Measurements from ENCODE around the gene ARHGAP4.

Gene ARHGAP4

DNA sequence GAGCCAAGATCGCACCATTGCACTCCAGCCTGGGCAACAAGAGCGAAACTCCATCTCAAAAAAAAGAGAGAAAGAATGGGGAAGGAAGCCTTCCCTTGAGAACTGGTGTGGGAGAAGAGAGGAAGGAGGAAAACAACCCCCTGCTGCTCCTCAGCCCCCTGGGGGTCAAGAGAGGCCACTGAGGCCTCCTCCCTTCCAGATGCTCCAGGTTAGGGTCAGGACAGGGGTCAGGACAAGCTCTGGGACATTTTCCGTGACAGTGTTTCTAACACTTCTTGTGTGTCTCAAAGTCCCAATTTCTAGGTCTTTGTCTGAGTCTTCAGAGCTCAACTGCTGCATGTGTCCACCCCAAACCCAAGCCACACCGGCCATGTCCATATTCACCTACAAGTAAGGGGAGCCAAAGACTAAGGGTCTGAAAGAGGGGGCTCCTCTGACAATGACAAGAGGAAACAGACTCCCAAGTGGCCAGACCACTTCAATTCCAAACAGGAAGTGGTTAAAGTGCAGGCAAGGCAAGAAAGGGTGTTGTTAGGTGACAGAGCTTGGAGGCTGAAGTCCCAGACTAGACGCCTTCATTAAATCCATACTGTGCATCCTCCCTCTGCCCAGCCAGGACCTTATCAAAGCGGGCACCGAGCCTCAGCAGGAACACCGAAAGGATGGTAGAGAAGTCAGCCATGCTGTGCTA lies 48.3 kb downstream of the ARHGAP4 start:
- DNase-seq, result no peak

DNA sequence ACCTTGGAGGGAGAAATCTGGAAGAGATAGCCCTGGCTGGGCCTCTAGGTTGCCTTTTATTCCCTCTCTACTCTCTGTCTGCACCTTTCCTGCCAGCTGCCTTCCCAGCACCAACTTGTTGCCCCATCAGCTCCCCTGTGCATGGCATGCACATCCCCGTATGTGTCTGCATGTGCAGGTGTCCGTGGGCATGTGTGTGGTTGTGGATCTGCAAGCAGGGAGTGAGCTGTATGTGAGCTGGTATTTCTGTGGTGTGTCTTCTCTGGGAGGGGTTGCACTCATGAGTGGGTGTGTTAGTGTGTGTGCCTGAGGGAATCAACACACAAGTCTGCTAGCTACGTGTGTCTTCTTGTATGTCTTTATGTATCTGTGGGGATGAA lies 50.0 kb downstream of the ARHGAP4 start:
- DNase-seq, result no peak

- peak; percentile 80 for DNase-seq
Measured at GRCh38 chrX:153875391-153876111, 50.5 kb downstream of the ARHGAP4 start.

DNA sequence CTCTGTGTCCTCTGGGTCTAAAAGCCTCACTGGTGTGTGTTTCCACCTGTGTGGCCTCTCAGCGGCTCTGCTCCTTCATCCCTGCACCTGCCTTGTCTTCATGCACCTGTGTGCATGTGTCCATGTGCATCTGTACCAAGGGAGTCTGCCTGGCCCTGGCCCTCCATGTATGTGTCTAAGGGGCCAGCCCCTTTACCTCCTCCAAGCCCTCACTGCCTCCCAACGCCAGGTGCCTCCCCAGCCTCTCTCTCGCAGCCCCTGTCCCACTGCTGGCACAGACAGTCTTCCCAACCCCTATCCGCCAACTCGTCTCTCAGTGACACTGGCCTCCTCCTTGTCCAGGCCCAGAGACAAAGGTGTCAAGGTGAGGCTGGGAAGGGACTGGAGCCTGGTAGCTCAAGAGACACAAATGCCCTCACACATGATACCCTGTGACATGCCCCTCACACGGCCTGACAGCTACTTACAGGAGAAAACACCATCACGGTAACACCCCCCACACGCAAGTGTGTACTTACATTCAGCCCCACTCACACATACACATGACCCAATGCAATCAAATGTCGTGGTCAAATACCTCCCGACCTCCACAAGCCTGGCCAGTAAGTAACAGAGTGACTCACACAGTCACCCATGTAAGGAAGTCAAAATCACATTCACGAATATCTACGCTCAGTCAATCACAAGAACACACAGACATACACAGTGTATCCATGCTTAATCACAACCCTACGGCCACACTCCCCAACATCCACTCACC lies 51.5 kb downstream of the ARHGAP4 start:
- DNase-seq, result no peak

- no peak for DNase-seq
Measured at GRCh38 chrX:153874085-153874365, 52.0 kb downstream of the ARHGAP4 start.

- no peak for DNase-seq
Measured at GRCh38 chrX:153873282-153874084, 52.6 kb downstream of the ARHGAP4 start.

GRCh38 chrX:153871946-153872878 lies 53.9 kb downstream of the ARHGAP4 start:
- no peak for DNase-seq

DNA sequence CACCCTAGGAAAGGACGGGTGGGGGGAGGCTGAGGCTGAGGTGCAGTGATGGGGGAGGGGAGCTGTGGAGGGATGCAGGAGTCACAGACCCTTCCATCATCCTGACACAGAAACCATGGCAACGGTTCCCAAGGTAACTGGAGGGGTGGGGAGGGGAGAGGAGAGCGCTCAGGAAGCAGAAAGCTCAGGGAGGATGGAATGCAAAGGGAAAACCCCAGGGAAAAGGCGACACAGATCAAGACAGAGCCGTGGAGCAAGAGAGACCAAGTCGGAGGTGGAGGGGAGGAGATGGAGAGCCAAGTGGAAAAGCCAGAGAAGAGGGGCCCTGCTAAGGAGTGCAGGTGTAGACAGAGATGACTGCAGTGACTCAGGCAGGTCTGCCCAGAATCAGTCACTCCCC lies 54.6 kb downstream of the ARHGAP4 start:
- DNase-seq, result no peak

DNA sequence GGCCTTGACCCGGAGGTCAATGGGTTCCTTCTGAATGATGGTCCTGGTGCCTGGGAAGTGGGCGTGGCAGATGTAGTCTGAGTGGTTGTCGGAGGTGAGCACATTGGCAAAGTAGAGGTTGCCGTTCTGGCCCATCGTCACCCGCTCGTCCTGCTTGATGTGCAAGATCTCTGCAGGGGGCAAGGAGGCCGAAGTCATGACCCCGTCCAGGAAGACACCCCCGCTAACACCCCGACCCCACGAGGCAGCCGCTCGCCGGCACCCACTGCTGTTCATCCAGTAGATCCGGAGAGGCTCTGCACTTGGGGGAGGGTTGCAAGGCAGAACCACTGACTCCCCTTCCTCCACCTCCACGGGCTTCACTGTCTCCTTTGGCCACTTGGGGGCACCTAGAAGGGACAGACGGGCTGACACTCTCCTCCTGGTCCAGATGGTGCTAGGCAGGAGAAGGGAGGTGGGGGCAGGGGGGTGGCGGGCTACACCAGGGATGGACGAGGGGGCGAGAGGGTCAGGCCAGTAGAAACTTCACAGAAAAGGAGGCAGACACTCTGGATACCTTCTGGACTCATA lies 55.2 kb downstream of the ARHGAP4 start:
- DNase-seq, result no peak

GRCh38 chrX:153870288-153870690 lies 55.8 kb downstream of the ARHGAP4 start:
- DNase-seq, result peak; percentile 7

DNA sequence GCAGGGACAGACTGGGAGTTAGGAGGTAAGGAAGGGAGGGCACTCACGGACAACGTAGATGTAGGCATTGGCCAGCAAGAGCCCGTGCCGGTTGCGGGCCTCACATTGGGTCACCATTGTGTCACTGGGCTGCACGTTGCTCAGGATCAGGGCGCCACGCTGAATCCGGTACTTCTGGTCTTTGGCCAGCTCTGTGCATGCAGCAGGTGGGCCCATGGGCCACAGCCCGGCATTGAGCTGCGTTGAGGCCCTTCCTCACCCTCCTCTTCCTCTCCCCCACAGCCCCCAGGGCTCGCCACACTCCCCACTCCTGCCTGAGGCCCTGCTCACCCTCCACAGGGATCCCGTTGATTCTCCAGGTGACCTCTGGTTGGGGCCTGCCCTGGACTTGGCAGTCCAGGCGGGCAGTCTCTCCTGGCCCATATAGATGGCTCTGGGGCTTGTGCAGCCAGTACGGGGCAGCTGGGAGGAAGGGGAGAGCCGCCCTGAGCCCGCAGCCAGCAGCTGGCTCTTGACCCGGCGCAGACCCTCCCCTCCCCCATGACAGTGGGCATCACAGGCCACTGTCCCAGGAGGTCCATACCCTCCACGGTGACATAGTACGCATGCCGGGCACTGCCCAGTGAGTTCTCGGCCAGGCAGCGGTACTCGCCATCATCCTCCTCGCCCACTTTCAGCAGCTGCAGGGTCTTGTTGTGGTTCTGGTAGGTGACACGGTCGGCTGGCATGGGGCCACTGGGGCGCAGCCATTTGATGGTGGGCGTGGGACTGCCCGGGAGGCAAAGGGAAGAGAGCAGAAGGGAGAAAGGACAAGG lies 56.4 kb downstream of the ARHGAP4 start:
- DNase-seq, result no peak

DNA sequence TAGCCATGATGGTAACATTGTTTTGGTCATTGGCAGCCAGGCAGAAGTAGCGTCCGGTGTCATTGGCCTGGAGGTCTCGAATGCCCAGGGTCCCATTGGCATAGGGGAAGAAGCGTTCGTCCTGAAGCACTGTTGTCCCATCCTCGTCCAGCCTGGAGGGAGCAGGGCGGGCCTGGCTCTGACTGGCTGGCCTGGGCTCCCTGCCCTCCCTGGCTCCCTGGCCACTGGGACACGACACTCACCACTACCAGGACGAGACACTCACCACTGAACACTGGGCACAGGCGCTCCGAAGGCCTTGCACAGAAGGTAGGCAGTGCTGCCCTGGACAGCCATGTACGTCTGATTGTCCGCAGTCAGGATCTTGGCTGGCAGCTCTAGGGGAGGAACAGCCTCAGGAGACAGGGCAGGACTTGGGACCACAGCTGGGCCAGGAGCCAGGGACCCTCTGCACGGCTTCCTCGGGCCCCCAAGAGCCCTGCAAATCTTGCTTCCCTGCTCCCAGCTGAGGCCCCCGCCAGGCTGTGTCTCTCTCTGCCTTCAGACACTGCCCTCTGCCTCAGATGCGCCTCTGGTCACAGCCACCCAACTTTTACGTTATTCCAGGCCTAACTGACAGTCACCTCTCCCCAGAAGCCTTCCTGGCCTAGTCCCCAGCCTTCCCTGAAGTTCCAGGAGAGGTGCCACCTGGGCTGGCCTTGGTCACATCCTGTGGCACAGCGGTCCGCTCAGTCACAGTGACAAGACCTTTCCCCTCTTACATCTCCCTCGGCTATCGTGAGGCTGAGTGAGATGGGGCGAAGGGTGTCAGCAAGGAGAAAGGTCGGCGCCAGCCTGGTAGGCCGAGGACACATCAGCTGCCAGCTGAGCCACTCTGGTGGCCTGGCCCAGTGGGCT lies 57.2 kb downstream of the ARHGAP4 start:
- peak; percentile 11 for DNase-seq

DNA sequence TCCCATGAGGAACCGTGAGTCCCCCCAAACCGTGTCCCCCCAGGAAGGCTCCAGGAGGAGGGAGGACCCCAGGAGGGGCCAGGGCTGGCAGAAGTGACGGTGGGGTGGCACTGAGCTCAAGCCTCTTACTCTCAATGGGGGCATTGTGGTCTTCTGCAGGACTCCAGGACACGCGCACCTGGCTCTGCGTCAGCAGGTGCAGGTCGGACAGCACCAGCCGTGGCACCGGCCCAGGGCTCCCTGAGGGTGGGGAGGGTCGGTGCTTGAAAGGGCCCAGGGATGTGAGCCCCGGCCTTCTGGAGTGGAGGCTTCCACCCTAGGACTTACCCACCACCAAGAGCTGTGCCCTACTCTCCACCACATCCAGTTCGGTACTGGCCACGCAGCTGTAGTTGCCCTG lies 58.4 kb downstream of the ARHGAP4 start:
- DNase-seq, result no peak

DNA sequence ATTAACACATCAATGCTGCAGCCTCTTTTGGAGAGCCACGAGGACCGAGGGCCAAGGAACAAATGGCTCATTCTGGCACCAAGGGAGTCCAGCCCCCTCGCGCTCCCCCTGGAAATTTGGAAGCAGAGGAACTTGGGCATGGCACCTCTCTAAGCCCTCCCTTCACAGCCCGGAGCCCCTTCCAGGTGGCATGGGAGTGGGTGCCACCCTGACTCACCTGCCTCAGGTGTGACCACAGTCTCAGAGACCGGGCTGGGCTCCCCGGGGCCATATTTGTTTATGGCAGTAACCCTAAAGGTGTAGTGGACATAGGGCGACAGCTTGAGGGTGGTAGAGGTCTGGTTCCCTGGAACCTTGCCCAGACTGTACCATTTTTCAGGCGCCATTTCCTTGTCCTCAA lies 58.9 kb downstream of the ARHGAP4 start:
- DNase-seq, result no peak

DNA sequence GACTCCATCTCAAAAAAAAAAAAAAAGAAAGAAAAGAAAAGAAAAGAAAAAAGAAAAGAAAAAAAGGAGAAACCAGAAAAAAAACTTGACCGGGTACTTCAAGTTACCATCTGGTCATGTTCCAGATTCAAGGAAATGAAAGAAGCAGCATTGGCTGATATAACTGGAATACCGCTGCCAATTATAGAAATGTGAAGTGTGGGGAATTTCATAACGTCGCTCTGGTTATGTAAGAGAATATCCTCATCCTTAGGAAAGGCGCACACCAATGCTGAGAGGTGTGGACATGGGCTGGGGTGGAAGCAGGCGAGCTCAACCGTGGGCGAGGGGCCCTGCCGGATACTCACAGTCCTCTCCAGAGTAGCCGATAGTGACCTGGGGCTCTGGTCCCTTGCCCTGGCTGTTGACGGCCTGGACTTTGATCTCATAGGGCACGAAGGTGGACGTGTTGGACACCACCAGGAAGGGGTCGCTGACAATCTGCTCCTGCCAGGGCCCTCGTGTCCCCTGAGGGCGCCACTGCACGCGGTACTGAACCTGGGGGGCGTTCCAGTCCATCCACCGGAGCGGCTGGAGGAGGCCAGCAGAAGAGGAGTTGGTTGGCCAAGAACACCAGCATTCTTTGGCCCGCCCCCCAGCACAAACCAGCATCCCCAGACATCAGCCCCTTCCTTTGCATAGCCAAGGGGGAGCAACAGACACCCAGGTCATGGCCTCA lies 59.6 kb downstream of the ARHGAP4 start:
- DNase-seq, result no peak

GRCh38 chrX:153865685-153866084 lies 60.4 kb downstream of the ARHGAP4 start:
- peak; percentile 15 for DNase-seq

GRCh38 chrX:153865321-153865580 lies 60.8 kb downstream of the ARHGAP4 start:
- DNase-seq, result no peak

- DNase-seq, result no peak
Measured at GRCh38 chrX:153864561-153865320, 61.3 kb downstream of the ARHGAP4 start.

- DNase-seq, result no peak
Measured at GRCh38 chrX:153864101-153864500, 62.0 kb downstream of the ARHGAP4 start.

All from activated T-cell treated with anti-CD3 and anti-CD28 coated beads, Interleukin-2, amount 50 U/mL, for 1 hour (primary cell).